HG02763 (cell line): Measurements from ENCODE around the gene UPK1A.
"Not testable (repeated sequence)": the region's sequence is repeated elsewhere in the genome, so short reads cannot be mapped to it uniquely, and the experiment has no call there.

Source experiments
- ATAC-seq: cut with Tn5 transposase; IDR thresholded peaks from one replicate; pipeline ENCODE4 v1.9.1; 2021; ENCODE audit warnings: mild to moderate bottlenecking, moderate library complexity; ENCODE audit not compliant: unreplicated experiment

Gene UPK1A

DNA sequence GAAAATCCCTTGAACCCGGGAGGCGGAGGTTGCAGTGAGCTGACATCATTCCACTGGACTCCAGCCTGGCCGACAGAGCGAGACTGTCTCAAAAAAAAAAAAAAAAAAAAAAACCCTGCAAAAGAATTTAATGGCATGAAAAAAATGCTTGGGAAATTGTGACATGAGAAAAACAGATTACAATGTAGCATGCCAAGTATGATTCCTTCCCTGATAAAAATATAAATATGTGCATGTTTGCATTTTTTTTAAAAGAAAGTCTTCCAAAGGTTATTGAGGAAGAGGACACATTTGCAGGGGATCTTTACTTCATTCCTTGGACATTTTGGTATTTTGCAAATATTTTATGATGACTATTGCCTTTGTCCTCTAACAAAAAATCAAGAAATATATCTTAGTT, 23.5 kb downstream of the UPK1A start:
- no peak for ATAC-seq

DNA sequence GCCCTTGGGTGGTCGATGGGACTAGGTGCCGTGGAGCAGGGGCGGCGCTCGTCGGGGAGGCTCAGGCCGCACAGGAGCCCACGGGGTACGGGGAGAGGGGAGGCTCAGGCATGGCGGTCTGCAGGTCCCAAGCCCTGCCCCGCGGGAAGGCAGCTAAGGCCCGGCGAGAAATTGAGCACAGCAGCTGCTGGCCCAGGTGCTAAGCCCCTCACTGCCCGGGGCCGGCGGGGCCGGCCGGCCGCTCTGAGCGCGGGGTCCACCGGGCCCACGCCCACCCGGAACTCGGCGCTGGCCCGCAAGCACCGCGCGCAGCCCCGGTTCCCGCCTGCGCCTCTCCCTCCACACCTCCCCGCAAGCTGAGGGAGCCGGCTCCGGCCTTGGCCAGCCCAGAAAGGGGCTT, 24.8 kb downstream of the UPK1A start:
- ATAC-seq = not testable (repeated sequence)

GRCh38 chr19:35692010-35692409, 25.7 kb downstream of the UPK1A start:
- ATAC-seq = no peak

- ATAC-seq = no peak
These were observed 27.1 kb downstream of the UPK1A start for GRCh38 chr19:35693422-35693821.

GRCh38 chr19:35693835-35694599, 27.7 kb downstream of the UPK1A start:
- ATAC-seq = peak; percentile 76

GRCh38 chr19:35695895-35696422, 29.6 kb downstream of the UPK1A start:
- ATAC-seq = no peak

GRCh38 chr19:35696835-35697234, 30.5 kb downstream of the UPK1A start:
- no peak for ATAC-seq

GRCh38 chr19:35702223-35703012, 36.1 kb downstream of the UPK1A start:
- peak; percentile 94 for ATAC-seq

GRCh38 chr19:35703343-35703742, 37.0 kb downstream of the UPK1A start:
- no peak for ATAC-seq

- ATAC-seq = no peak
These were observed 37.9 kb downstream of the UPK1A start, which contains the start of gene ZBTB32 for GRCh38 chr19:35704218-35704617. ZBTB32 (plus strand) TSS chr19:35704558; CDS start chr19:35714627, 10,069 bp downstream.

DNA sequence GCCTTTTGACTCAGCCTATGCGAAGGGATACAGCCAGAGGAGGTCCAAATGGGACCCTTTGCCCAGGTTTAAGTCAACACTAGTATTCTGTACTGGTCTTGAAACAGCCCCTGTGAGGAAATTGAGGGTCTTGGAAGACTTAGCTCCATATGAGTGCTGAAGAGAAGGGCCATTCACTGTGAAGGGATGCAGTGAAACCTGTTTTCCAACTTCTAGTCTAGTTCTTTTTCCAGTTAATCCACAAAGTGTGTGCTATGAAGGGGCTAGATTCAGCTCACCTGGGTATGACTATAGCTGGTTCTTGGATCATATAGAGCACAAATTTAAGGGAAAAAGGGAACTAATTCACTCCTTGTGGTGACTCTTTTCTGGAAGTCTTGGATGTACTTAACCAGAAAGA, 42.1 kb downstream of the UPK1A start:
- ATAC-seq = no peak

- peak; percentile 41 for ATAC-seq
These were observed 44.7 kb downstream of the UPK1A start for GRCh38 chr19:35710784-35711723.

- ATAC-seq = no peak
These were observed 46.5 kb downstream of the UPK1A start for GRCh38 chr19:35712567-35713505.

GRCh38 chr19:35713506-35713850, 47.2 kb downstream of the UPK1A start:
- ATAC-seq = no peak

- ATAC-seq = no peak
These were observed 47.7 kb downstream of the UPK1A start for GRCh38 chr19:35713904-35714495.

DNA sequence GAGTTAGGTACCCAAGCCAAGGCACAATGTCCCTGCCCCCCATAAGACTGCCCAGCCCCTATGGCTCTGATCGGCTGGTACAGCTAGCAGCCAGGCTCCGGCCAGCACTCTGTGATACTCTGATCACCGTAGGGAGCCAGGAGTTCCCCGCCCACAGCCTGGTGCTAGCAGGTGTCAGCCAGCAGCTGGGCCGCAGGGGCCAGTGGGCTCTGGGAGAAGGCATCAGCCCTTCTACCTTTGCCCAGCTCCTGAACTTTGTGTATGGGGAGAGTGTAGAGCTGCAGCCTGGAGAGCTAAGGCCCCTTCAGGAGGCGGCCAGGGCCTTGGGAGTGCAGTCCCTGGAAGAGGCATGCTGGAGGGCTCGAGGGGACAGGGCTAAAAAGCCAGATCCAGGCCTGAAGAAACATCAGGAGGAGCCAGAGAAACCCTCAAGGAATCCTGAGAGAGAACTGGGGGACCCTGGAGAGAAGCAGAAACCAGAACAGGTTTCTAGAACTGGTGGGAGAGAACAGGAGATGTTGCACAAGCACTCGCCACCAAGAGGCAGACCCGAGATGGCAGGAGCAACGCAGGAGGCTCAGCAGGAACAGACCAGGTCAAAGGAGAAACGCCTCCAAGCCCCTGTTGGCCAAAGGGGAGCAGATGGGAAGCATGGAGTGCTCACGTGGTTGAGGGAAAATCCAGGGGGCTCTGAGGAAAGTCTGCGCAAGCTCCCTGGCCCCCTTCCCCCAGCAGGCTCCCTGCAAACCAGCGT, 48.5 kb downstream of the UPK1A start:
- ATAC-seq = no peak

DNA sequence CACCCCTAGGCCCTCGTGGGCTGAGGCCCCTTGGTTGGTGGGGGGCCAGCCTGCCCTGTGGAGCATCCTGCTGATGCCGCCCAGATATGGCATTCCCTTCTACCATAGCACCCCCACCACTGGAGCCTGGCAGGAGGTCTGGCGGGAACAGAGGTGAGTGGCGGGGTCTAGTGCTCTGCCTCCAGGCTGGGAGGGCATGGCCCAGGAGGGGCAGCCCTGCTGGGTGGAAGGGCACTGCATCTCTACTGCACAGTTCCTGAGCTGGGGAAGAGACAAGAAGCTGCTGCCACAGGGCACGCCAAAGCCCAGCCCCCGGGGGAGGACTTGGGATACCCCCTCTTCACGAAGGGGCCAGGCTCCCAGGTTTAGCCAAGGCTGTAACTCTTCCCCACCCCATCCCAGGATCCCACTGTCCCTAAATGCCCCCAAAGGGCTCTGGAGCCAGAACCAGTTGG, 49.1 kb downstream of the UPK1A start:
- no peak for ATAC-seq

DNA sequence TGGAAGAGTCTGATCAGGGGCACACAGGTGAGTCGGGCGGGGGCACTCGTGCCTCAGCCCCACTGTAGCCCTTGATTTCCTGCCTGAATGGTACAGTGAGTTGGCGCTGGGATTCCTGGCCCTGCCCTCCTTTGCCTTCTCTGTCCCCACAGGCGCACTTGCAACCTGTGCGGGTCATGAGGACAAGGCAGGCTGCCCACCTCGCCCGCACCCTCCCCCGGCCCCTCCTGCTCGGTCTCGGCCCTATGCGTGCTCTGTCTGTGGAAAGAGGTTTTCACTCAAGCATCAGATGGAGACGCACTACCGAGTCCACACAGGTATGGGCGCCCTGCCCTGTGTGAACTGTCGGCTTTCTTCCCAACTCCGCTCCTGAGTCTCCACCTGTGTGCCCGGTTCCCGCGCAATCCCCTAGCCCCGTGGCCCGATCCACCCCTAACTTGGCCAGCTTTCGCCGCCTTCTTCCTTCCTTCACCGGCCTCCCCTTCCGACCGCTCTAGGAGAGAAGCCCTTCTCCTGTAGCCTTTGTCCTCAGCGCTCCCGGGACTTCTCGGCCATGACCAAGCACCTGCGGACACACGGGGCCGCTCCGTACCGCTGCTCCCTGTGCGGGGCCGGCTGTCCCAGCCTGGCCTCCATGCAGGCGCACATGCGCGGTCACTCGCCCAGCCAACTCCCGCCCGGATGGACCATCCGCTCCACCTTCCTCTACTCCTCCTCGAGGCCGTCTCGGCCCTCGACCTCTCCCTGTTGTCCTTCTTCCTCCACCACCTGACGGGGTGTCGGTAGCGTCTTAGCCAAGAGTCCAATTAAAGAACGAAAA, 49.9 kb downstream of the UPK1A start:
- no peak for ATAC-seq
